Measurements from ENCODE around the gene FBXO31. TPM values are rescaled to one million over a fixed set of nuclear protein-coding genes. Genes with fewer than 3 reads are reported as not detected.

FBXO31 gene
- total and polyA plus RNA-seq, 2 of the 8 experiments (the other 6 are each of a cell fraction or from before 2014, with no cell fraction given) = 8.3 to 21.6 TPM

GRCh38 chr16:87342978-87343752 lies 40.4 kb downstream of the FBXO31 start:
- Histone ChIP-seq H3K56ac (replicated peaks; ENCODE audit: insufficient read length, low read depth, low read length) (no peak overlapping the region), H2BK120ac (replicated peaks; ENCODE audit: low read depth, low read length) (no peak overlapping the region), H4K91ac (replicated peaks; ENCODE audit: insufficient read length, low read length) (no peak overlapping the region), H3K79me2 (ENCODE audit: control insufficient read depth in 1 of 2, insufficient read depth in 2 of 2, low read length in 2 of 2) (no peaks in the 10 kb centered on the region; a peak in 1 of 4 replicates), H3K14ac (ENCODE audit: insufficient read length) (no peak overlapping the region), H3K9ac (replicated peaks in 1 of 4; ENCODE audit: extremely low read depth in 1 of 4, low read depth in 3 of 4, low read length in 3 of 4) (no peak overlapping the region), H3K4me2 (ENCODE audit: insufficient read depth in 1 of 2, low read depth in 2 of 2, low read length in 2 of 2) (no peak overlapping the region), H4K20me1 (replicated peaks in 1 of 2; ENCODE audit: control insufficient read depth in 1 of 2, insufficient read depth in 2 of 2, low read length in 2 of 2) (peaks cover 0 to 2% of the 10 kb centered on the region in 2 experiments), H2BK12ac (ENCODE audit: low read depth, low read length) (no peak overlapping the region), H3K23me2 (ENCODE audit: low read depth, low read length) (no peaks in the 10 kb centered on the region), H3K4me1 (replicated peaks in 1 of 4; ENCODE audit: control insufficient read depth in 3 of 4, insufficient read depth in 4 of 4, low read length in 3 of 4) (peaks cover 0 to 11% (median 1%) of the 10 kb centered on the region in 4 experiments; a peak in 3 of 7 replicates), H2AFZ (ENCODE audit: low read length) (no peak overlapping the region), H3K27ac (ENCODE audit: low read depth, low read length) (no peak overlapping the region), H2AK5ac (ENCODE audit: low read depth, low read length) (no peak overlapping the region), H2BK15ac (ENCODE audit: low read length) (no peak overlapping the region), H3K27me3 (replicated peaks in 1 of 4; ENCODE audit: control insufficient read depth in 3 of 4, extremely low read depth in 1 of 4, insufficient read depth in 3 of 4, low read length in 3 of 4) (no peaks in the 10 kb centered on the region), H3K18ac (ENCODE audit: extremely low read depth, low read length) (no peak overlapping the region), H3K9me3 (ENCODE audit: insufficient read depth in 2 of 2, low read depth in 1 of 2, low read length in 1 of 2) (no peaks in the 10 kb centered on the region), H3K4me3 (ENCODE audit: extremely low read depth in 1 of 4, insufficient read depth in 2 of 4, low read depth in 3 of 4, low read length in 4 of 4) (no peak overlapping the region), H2BK20ac (ENCODE audit: low read length) (no peak overlapping the region), H3K36me3 (ENCODE audit: control insufficient read depth in 2 of 4, insufficient read depth in 4 of 4, low read length in 3 of 4) (peaks cover 0 to 5% (median 3%) of the 10 kb centered on the region in 4 experiments; a peak in 5 of 8 replicates), H3K4ac (replicated peaks; ENCODE audit: insufficient read length, low read depth, low read length) (no peak overlapping the region), H2BK5ac (ENCODE audit: low read depth, low read length) (peak overlapping the region; percentile 8; the same call in 1 of the 2 replicates), H4K8ac (ENCODE audit: extremely low read depth, insufficient read depth, low read length) (peak overlapping the region; percentile 39; the same call in 1 of the 2 replicates), H3K23ac (ENCODE audit: insufficient read length) (no peak overlapping the region), H4K5ac (ENCODE audit: insufficient read length, low read depth, low read length) (no peak overlapping the region), H3K79me1 (ENCODE audit: low read depth, low read length) (peaks cover 6% of the 10 kb centered on the region; the same call in 1 of the 2 replicates)
- CTCF ChIA-PET (ENCODE audit: partially characterized antibody) = interaction anchor here (1.1 to 1.7 kb wide), 3 partner anchors 12 to 45 kb away, joined by 3 to 5 read pairs (median 4); no protein-coding TSS in a partner anchor
- DNase-seq (ENCODE audit: low read depth in 1 of 2, low spot score in 2 of 2) = no peak
- POLR2A ChIA-PET (ENCODE audit: partially characterized antibody) = interaction anchor here (0.8 kb wide), 1 partner anchor 41 kb away, joined by 3 read pairs; no protein-coding TSS in a partner anchor
- FAIRE-seq = no peak
- WGBS, 2 experiments (ENCODE audit: extremely low coverage in 1 of 2, insufficient coverage in 1 of 2, insufficient read length in 1 of 2, insufficient replicate concordance in 2 of 2, low coverage in 1 of 2, low lambda C conversion rate in 2 of 2, missing lambda C conversion rate in 1 of 2) = 89% methylated on average over 25 of the region's 26 CpGs; no CpG with 5 or more reads in 1 of the 2 experiments
- TF ChIP-seq GTF2F1 (IDR thresholded peaks at IDR 0.05; ENCODE audit: borderline replicate concordance, low read depth, low read length) (no peak), SIN3A (conservative IDR thresholded peaks at IDR 0.05 in 1 of 2, IDR thresholded peaks at IDR 0.05 in 1 of 2; ENCODE audit: low read depth in 1 of 2, low read length in 2 of 2) (no peak), EZH2 (IDR thresholded peaks at IDR 0.05; ENCODE audit: low read depth, low read length, severe bottlenecking) (no peak), BRCA1 (IDR thresholded peaks at IDR 0.05; ENCODE audit: low read depth, low read length) (no peak), SP2 (IDR thresholded peaks at IDR 0.05; ENCODE audit: low read length) (no peak), ASH2L (IDR thresholded peaks at IDR 0.05; ENCODE audit: low read length) (no peak), RBBP5 (IDR thresholded peaks at IDR 0.05; ENCODE audit: borderline replicate concordance, low read depth, low read length) (no peak), JUND (IDR thresholded peaks at IDR 0.05; ENCODE audit: low read length) (no peak), SRF (IDR thresholded peaks at IDR 0.05; ENCODE audit: low read depth, low read length) (no peak), YY1 (IDR thresholded peaks at IDR 0.05; ENCODE audit: low read depth, low read length) (no peak), TEAD4 (IDR thresholded peaks at IDR 0.05; ENCODE audit: low read depth, low read length) (no peak)

Data from H1 (cell line).